Stimulated activated CD8-positive, alpha-beta memory T cell treated with anti-CD3 and anti-CD28 coated beads, Interleukin-7, amount 100 ng/mL, for 24 hours (primary cell): Measurements from ENCODE around the gene SRM.

ENCODE experiments used
- DNase-seq: peaks from one replicate; pipeline ENCODE4 v3.0.0-alpha.2; 2020; ENCODE audit warnings: low read depth

The SRM gene

GRCh38 chr1:11013160-11013531 lies 46.7 kb downstream of the SRM start:
- no peak for DNase-seq

DNA sequence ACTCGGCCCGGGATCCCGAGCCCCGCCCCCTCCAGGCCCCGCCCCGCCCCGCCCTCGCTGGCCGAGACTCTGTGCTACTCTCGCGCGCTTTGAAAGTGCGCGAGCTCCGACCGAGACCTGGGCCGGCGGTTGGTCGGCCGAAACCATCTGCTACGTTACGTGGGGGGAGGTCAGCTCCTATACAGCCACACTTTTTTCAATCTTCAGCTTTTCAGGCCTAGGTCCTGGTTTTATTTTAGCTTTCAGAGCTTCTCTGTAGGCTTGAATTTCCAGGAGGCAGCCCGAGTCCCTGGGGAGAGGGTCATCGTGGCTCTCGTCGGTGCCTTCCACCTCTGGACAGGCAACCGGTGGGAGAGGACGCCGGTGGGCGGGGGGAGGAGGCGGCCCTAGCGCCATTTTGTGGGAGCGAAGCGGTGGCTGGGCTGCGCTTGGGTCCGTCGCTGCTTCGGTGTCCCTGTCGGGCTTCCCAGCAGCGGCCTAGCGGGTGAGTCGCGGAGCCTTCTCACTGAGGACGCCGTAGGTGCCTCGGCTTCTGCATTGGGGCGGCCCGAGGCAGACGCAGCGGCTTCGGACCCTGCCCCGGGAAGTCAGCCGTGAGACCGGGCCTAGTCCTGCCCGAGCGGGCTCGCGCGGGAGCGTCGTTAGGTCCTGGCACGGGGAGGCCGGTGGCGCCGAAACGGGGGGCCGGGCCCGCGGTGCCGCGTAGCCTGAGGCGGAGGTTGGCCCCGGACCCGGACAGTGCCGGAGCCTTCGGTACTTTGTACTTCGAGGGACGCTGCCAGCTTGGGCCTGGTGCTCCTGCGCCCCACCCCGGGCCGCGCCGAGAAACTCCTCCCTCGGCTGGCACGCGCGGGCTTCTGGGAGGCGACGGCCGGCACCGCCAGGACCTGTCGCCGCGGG lies 47.3 kb downstream of the SRM start, which contains the start of gene TARDBP:
Gene TARDBP, plus strand, starts transcription at position 395 of the 900 bp plus-strand sequence. CDS start 1,074 bp downstream, outside the sequence.
- peak; percentile 76 for DNase-seq
